GM11168 (cell line): Measurements from ENCODE around the gene SV2A.
"Not testable (repeated sequence)": the region's sequence is repeated elsewhere in the genome, so short reads cannot be mapped to it uniquely, and the experiment has no call there.

Experiments
- in situ Hi-C: fragments of 300-500 bp; cut with MboI; formaldehyde crosslinking; loops from one replicate; pipeline ENCODE4 v1.12.0; 2022; ENCODE audit warnings: low sequenced_read_pairs; ENCODE audit not compliant: unreplicated experiment

SV2A gene, protein sequence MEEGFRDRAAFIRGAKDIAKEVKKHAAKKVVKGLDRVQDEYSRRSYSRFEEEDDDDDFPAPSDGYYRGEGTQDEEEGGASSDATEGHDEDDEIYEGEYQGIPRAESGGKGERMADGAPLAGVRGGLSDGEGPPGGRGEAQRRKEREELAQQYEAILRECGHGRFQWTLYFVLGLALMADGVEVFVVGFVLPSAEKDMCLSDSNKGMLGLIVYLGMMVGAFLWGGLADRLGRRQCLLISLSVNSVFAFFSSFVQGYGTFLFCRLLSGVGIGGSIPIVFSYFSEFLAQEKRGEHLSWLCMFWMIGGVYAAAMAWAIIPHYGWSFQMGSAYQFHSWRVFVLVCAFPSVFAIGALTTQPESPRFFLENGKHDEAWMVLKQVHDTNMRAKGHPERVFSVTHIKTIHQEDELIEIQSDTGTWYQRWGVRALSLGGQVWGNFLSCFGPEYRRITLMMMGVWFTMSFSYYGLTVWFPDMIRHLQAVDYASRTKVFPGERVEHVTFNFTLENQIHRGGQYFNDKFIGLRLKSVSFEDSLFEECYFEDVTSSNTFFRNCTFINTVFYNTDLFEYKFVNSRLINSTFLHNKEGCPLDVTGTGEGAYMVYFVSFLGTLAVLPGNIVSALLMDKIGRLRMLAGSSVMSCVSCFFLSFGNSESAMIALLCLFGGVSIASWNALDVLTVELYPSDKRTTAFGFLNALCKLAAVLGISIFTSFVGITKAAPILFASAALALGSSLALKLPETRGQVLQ

DNA sequence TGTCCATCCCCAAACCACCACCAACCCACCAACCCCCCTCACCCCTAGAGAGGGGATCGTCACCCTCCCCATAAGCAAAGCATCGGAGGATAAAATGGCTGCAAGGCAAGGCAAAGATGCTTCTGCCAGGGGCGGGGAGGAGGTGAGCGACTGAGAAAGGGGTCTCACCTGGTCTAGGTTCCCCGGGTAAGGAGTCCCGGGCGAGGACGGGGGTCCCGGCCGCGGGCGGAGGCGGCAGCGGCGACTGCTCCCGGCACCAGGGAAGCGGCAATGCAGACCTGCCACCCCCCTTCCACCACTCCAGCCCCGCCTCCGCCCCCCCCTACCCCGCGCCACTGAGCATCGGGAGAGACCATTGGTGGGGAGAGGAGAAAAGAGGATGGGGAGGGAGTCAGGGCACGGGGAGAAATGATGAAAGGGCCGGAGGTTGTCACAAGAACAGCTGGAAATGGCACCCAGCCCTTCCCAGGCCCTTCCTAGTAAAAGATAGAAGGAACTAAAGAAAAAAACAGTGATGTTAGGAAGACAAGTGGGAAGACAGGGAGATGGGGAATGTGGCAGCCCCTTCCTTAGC, at the start of gene SV2A:
Gene SV2A, minus strand, starts transcription at position 274 of the 574 bp plus-strand sequence. CDS start 4,004 bp downstream, outside the sequence.
- in situ Hi-C loops = no loop called here

DNA sequence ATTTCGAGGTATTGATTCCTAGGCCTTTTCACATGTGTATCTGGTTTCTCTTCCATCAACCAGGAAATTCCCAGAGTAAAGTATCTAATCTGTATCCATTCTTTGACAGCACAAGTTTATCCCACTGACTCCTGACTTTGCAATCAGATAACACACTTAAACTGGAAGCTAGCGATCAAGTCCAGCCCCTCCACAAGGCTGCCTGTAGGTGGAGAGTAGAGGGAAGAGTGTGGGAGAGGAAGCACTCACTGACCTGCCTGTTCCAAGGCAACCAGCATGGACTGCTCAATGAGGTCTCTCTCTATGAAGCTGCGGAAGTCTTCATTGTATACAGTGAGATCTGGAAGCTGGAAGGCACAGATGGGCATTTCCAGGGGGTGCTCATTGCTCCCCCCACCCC, 49.4 kb upstream of the SV2A start:
- in situ Hi-C loops = loop anchor here (5.0 to 10.0 kb wide), 2 partner anchors 80 to 218 kb away; no protein-coding TSS in a partner anchor

DNA sequence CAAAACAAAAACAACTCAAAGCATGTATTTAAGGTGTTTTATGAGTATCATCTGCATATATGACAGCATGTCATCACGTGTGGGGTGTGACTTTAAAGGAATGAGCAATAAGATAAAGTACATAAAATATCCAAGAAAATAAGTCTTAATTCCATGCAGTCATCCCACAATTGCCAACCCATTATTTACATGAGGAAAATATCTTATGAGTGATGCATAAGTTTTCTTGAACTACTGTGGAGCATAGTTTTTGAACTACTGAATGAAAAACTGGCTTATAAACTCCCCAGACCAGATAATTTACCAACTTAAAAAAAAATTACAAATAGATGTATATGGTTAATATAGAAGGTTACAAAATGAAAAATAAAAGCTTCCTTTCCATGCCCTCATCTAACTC, 48.8 kb upstream of the SV2A start:
- in situ Hi-C loops = loop anchor here (5.0 to 10.0 kb wide), 2 partner anchors 81 to 218 kb away; no protein-coding TSS in a partner anchor

DNA sequence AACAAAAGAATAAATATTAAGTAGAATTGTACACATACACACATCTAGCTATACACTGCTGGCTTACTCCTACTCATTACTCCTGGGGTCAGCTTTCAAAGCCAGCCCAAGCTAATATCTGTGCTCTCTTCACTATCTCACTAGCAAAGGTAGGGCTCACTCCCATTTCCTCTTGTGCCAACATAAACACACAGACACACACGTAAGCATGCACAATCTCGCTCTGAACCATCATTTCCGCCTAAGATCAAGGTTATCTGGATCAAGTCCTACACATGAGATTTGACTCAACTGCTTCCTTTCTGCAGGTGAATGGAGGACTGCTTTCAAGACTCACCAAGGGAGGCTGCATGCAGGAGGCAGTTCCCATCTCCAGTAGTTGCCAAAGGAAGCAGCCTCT, 47.8 kb upstream of the SV2A start:
- in situ Hi-C loops = loop anchor here (5.0 to 10.0 kb wide), 2 partner anchors 82 to 219 kb away; no protein-coding TSS in a partner anchor

DNA sequence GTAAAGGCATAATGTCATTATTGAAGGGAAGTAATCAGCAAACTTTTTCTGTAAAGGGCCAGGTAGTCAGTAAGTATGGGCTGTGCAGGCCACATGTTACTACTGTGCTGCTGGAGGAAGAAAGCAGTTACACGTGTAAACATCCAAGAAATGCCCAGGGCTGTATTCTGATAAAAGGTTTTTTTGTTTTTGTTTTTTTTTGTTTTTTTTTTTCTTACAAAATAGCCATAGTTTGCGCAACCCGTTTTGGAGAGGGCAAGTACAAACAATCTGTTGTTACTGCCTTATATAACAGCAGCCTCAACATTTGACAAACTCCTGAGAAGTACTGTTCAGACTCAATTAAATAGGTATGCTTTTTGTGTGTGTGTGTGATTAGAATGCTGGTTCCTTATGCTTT, 45.7 kb upstream of the SV2A start:
- in situ Hi-C loops = loop anchor here (10.0 kb wide), 1 partner anchor 221 kb away; no protein-coding TSS in a partner anchor

DNA sequence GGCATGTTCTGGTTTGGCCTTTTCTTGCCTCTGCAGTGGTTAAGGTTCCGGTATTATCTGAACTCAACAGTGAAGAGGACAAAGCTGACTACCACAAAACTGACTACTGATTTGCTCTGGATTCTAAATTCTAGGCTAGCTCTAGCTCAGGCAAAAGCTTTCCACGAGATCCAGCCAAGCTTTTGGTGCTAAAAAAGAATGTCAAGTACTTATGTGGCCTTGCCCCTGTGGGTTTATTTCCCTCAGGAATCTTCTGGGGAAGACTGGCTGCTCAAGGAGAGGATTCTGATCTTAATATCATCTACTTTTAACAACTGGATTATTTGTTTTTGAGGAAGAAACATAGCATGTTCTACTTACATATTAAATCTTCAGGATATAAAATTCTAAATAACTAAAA, 45.1 kb upstream of the SV2A start:
- in situ Hi-C loops = loop anchor here (10.0 kb wide), 1 partner anchor 222 kb away; no protein-coding TSS in a partner anchor

DNA sequence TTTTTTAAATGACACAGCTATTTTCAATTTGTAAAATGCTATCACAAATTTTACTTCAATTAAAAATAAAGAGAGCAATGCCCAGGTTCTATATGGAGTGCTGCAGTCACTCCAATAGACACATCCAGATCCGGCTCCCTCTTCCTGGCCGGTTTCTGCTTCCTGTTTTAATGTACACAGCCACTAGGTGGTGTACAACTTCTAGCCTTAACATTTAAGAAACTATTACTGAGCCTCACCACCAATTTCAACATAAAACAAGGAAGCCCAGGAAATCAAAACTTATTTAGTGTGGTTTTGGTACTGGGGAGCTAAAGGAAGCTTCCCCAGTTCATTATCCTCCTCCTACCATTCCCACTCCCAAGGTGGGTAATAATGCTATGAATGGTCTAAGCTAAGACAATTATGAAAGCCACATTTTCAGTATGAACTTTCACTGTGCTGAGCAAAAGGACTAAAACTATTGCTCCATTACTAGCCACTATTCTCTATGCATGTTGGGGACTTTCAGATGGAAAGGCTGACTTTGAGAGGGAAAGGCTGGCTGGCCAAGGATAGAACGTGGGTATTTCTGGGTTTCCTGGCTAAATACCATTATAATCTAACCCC, 44.5 kb upstream of the SV2A start:
- in situ Hi-C loops = loop anchor here (10.0 kb wide), 1 partner anchor 223 kb away; no protein-coding TSS in a partner anchor

DNA sequence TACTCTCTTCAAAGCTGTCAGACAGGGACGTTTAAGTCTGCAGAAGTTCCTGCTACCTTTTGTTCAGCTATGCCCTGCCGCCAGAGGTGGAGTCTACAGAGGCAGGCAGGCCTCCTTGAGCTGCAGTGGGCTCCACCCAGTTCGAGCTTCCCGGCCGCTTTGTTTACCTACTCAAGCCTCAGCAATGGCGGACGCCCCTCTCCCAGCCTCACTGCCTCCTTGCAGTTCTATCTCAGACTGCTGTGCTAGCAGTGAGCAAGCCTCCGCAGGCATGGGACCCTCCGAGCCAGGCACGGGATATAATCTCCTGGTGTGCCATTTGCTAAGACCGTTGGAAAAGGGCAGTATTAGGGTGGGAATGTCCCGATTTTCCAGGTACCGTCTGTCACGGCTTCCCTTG, 39.9 kb upstream of the SV2A start:
- in situ Hi-C loops = not testable (repeated sequence)

DNA sequence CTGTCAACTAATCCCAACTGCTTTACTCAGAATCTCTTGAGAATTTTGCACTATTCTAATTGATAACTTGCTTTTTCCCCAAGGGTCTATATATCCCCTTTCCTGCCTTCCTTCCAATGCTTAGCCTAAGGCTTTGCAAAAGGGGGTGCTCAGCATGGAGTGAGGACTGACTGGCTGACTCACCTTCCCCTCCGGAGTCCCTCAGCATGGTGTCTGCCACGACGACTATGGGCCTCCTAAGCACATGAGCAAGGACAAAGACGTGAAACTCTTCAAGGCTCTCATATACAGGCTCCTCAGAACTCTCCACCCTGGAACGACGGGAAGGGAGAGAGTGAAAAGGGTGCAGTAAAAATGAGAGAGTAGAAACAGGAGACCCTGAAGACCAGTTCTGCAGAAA, 32.3 kb upstream of the SV2A start:
- in situ Hi-C loops = no loop called here

DNA sequence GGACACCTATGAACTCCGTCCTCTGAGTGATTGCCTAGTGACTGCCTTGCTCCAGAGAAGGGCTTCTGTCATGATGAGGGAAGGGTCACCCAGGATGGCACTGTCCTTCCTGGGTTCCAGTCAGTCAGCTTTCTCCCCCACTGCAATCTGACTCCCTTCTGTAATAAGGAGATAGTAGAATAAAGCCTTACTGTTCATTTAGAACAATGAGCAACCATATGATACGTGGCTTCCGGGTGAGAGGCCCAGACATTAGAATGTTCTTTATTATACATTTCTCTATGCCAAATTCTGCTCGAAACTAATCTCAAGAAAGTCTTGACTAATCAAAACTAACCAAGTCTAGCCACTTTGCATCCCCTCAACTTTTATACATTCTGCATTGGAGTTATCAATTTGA, 27.6 kb upstream of the SV2A start:
- in situ Hi-C loops = no loop called here

DNA sequence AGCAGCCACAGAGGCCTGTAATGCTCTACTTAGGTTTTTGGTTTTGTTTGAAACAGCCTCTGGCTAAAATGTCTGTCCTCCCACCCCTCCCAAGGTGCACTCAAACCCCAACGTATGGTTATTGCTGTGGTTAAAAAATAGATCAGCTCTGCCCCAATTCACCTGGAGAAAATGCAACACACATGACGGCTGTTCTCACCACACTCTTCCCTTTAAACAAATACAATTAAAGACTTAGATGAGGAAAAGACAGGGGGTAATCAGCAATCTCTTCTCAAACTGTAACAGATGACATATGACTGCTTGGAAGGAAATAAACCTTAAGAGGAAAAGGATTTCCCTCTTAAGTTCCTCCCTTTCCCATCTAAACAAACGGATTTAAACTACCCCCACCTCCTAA, 25.2 kb upstream of the SV2A start:
- in situ Hi-C loops = no loop called here

DNA sequence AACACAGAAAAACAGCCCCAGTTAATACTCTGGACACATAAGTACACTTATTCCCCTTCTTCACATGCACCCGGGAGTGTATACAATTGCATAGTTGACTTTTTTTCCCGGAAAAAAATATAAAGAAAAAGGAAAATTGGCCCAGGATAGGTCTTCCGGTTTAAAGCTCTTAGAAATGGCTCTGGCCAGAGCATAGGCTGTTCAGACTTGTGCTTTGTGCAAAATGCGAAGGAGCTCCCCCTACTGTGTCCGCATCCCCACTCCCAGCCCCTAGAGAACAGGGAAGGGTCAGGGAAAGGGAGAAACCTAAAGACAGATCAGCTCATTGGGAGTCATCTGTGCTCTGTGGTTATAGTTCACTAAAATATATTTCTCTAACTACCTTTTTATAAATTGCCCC, 24.6 kb upstream of the SV2A start:
- in situ Hi-C loops = no loop called here

DNA sequence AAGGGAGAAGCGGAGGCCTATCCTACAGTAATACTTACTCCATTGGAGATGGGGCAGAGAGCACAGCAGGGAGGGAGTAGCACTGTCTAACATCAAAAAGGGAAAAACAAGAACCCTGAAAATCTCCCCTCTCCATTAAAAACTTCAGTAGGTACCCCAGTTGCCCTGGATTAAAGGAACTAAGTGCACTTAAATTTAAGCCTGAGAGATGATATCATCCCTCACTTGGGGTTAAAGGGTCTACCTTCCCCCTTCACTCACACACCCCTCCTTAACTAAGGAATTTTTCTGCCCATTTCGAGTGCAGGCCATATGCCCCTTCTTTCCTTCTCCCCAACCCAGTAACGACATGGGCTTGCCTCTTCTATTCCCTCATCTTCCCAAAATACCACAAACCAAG, 22.8 kb upstream of the SV2A start:
- in situ Hi-C loops = no loop called here

DNA sequence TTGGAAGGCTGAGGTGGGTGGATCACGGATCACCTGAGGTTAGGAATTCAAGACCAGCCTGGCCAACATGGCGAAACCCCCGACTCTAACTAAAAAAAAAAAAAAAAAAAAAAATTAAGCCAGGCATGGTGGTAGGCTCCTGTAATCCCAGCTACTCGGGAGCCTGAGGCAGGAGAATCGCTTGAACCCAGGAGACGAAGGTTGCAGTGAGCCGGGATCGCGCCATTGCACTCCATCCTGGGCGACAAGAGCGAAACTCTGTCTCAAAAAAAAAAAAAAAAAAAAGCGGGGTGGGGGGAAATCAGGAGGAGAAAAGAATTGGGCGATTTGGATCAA, 21.0 kb upstream of the SV2A start:
- in situ Hi-C loops = not testable (repeated sequence)

DNA sequence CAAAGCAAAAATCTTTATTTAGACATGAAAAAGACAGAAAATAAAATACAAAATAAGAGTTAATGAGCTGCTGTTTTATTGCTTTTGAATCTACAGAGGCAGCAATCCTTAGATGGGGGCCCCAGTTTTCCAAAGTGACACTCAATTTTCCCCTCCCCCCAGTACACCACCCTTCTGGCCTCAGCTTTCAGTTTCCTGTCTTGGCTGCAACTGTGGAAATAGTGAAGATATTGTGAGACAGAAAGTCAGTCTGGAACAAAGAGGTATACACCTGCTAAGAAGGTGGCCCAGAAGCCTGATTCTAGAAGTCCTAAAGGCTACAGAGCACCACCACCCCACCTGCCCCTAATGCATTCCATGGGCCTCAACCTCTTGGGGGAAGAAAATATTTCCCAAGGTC, 20.1 kb upstream of the SV2A start:
- in situ Hi-C loops = no loop called here

DNA sequence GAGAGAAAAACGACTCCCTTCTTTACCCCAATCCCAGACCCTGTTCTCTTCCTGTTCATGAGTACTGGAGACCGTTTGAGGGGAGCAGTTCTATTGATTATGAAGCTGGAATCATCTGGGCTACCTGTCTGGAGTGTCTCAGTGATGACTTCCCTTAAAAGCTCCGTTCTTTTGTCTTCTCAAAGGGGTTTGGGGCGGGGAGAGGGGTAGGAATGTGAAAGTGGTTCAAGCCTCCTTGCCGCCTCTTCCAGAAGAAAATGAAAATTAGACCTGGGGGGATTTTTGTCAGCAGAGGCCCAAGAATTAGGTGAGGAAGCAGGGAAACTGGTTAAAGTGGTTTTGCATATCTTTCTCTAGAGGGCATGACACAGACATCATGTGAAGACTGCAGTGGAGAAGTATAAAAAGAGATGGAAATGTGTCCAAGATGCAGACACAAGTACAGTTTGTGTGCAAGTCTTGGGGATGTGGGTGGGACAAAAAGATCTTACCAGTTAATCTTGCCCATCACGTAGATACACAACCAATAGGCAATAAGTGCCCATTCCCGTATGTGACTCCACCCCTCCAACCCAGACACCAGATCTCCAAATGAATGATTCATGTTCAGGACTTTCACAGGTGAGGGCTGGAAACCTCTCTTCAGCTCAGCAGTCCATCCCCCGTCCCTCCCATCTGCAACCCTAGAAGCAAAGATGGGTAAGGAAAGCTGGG, 19.5 kb upstream of the SV2A start:
- in situ Hi-C loops = no loop called here

DNA sequence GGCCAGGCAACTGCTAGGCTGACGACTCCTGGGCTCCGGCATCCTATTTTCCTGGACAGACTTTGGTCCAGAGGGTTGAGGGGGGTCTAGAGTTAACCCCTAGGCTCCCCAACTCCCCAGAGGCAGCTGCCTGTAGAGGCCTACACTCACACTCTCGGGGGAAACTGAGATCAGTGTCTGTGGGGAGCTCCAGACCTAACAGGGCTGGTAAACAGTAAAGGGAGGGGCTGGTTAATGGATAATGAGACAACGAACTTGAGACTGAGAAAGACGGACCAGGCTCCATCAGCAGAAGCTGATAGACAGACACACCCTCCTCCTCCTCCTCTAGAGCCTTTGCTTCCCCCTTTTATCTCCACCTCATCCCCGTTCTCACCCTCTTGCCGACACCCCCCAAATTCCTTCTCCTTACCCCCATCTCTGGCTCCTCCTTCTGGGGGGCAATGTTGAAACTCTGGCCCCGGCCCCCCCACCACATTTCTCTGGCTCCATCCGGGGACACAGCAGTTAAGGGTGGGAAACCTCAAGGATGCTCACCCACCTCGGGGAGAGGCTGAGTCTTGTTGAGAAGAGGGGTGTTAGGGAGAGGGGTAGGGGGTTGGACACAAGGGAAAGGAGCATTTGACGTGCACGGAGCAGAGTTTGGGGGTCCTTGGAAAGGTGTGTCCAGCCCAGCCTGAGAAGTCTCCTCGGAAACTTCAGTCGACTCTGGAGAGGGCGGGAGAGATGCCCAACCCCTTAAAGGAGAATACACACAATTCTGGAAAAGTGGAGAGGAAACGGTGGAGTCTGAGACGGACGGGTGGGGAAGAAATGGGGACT, 18.7 kb upstream of the SV2A start, which contains the start of gene MTMR11:
Gene MTMR11, minus strand, starts transcription at position 710 of the 822 bp plus-strand sequence. Its CDS starts 232 bp downstream, at position 478.
- in situ Hi-C loops = no loop called here

DNA sequence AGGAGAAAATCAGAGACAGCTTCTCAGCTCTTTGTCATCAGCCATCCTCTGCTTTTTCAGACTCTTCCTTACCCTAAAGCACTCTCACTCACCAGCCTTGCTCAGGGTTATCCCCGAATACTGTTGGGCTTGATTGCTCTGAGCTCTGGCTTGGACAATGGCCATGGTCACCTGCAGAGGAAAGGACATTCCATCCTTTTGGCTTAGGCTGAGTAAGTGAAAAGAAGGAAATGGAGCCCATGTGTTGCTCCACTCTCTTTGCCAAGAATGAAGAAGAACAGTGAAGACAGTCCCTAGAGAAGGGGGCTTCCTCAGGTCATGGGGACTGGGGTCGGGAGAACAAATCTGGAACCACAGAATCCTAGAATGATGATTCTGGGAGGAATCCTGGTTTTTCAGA, 16.7 kb upstream of the SV2A start:
- in situ Hi-C loops = no loop called here

DNA sequence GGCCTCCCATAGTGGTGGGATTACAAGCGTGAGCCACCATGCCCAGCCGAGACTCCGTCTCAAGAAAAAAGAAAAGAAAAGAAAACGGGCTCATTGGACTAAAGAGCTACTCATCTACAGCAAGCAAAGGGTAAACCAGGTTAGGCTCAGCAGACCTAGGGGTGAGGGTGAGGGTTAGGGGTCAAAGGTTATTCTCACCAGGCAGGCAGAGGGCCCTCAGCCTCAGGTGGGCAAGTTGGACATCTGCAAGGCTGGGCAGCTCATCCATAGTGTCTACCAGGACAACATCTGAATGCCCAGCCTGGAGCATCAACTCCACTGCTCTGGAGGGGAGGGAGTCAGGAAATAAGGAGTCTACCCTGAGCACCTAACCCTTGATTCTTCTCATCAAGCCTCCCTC, 15.6 kb upstream of the SV2A start:
- in situ Hi-C loops = no loop called here
